MM.1S (cell line): Measurements from ENCODE around the gene LKAAEAR1.

Experiments used
- EZH2 ChIP-seq: fragments of 300-600 bp; sonication (generic); optimal IDR thresholded peaks from 2 replicates; pipeline ENCODE3; 2017; ENCODE audit warnings: low read depth, mild to moderate bottlenecking, antibody characterized with exemption, low read length, mixed read lengths
- EZH2phosphoT487 ChIP-seq: fragments of 300-600 bp; sonication (generic); IDR thresholded peaks from 2 replicates; pipeline ENCODE4 v1.6.1; 2018; ENCODE audit warnings: antibody characterized with exemption, low read length
- TF ChIP-seq, protein P1 (sequence below): fragments of 300-600 bp; sonication (generic); IDR thresholded peaks from 2 replicates; pipeline ENCODE4 v1.5.1; 2016; ENCODE audit warnings: antibody characterized with exemption, low read length, mixed read lengths

DNA sequence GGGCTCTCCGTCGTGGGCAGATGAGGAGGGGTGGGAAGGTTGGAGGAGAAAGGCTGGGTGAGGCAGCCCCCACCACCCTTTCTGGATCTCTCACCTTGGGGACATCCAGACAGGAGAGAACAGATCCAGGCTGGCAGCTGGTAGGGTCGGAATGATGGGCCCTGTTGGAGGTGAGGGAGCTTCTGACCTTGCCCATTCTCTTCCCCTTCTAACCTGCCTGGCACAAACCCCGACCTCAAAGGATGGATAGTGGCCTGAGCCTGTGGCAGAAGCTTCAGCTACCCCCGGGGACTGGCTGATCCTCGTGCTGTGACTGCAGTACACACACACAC is 29.2 kb upstream of the LKAAEAR1 start:
- TF ChIP-seq, protein P1, sequence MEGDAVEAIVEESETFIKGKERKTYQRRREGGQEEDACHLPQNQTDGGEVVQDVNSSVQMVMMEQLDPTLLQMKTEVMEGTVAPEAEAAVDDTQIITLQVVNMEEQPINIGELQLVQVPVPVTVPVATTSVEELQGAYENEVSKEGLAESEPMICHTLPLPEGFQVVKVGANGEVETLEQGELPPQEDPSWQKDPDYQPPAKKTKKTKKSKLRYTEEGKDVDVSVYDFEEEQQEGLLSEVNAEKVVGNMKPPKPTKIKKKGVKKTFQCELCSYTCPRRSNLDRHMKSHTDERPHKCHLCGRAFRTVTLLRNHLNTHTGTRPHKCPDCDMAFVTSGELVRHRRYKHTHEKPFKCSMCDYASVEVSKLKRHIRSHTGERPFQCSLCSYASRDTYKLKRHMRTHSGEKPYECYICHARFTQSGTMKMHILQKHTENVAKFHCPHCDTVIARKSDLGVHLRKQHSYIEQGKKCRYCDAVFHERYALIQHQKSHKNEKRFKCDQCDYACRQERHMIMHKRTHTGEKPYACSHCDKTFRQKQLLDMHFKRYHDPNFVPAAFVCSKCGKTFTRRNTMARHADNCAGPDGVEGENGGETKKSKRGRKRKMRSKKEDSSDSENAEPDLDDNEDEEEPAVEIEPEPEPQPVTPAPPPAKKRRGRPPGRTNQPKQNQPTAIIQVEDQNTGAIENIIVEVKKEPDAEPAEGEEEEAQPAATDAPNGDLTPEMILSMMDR = no peak
- no peak for TF ChIP-seq EZH2
- no peak for TF ChIP-seq EZH2phosphoT487
